Measurements from ENCODE around the gene ZNF536.

DNA sequence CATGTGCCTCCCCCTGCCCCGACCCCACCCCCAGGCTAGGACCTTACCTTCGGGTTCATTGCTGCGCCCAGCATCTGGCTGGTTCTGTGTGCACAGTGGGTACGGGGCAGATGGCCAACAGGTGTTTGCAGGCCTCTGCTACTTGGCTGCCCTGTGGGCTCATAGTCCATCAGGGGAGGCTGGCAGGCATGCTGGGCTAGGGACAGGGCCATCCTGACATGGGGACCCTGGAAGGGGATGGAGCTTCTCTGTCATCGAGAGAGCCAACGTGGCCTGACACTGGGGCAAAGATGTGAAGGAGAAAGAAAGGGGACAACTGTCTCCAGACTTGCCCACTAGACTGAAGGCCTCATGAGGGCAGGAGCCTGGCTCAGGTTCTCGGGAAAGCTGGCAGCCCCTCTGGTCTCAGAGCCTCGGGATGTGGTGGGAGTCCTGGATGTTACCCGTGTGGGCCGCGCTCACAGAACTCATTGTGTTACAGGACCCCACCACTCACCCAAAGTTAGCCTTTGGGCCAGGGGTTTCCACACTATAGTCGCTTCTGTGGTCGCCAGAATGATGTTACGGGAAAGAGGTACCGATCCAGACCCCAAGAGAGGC is 4.7 kb downstream of the ZNF536 start:
- TF ChIP-seq, protein P1, sequence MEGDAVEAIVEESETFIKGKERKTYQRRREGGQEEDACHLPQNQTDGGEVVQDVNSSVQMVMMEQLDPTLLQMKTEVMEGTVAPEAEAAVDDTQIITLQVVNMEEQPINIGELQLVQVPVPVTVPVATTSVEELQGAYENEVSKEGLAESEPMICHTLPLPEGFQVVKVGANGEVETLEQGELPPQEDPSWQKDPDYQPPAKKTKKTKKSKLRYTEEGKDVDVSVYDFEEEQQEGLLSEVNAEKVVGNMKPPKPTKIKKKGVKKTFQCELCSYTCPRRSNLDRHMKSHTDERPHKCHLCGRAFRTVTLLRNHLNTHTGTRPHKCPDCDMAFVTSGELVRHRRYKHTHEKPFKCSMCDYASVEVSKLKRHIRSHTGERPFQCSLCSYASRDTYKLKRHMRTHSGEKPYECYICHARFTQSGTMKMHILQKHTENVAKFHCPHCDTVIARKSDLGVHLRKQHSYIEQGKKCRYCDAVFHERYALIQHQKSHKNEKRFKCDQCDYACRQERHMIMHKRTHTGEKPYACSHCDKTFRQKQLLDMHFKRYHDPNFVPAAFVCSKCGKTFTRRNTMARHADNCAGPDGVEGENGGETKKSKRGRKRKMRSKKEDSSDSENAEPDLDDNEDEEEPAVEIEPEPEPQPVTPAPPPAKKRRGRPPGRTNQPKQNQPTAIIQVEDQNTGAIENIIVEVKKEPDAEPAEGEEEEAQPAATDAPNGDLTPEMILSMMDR (IDR thresholded peaks at IDR 0.05), result no peak
- TF ChIP-seq POLR2A (IDR thresholded peaks at IDR 0.05), result no peak
